HEK293 (cell line): ENCODE measurements around the gene MORF4L1.

Experiments used
- CTCF ChIA-PET: fragments of 350-600 bp; formaldehyde crosslinking; extraction: SDS; loops from one replicate; lab custom pipeline; 2021; ENCODE audit warnings: antibody characterized with exemption; lab: Yijun Ruan, JAX
- POLR2A ChIA-PET: fragments of 300-600 bp; formaldehyde crosslinking; extraction: SDS; loops from one replicate; lab custom pipeline; 2020; ENCODE audit warnings: antibody characterized with exemption, inconsistent platforms; lab: Yijun Ruan, JAX
- H3K27ac ChIP-seq: fragments of 200-500 bp; sonication (Bioruptor generic); 2 replicates; pipeline ENCODE4 v1.5.1; 2014; ENCODE audit warnings: low read depth, low read length, control low read depth, inconsistent platforms; ENCODE audit errors: extremely low read depth
- H3K36me3 ChIP-seq, 2 experiments: fragments of 200-500 bp in 1 of 2; sonication (Bioruptor generic) in 1 of 2; 1 replicate in 1 of 2; 2 replicates in 1 of 2; pipeline ENCODE4 v1.5.1; 2014 to 2017; ENCODE audit warnings: inconsistent platforms in 2 of 2, low read length in 2 of 2; ENCODE audit not compliant: control insufficient read depth in 2 of 2, insufficient read depth in 1 of 2
- H3K4me1 ChIP-seq: fragments of 200-500 bp; sonication (Bioruptor generic); 2 replicates; pipeline ENCODE4 v1.5.1; 2014; ENCODE audit warnings: mild to moderate bottlenecking, low read length, inconsistent platforms; ENCODE audit not compliant: control insufficient read depth, insufficient read depth
- H3K4me3 ChIP-seq: 2 replicates; pipeline ENCODE4 v1.5.1; 2011; ENCODE audit warnings: low read depth, mild to moderate bottlenecking, control low read depth, low read length, moderate library complexity
- H3K9me3 ChIP-seq: fragments of 200-500 bp; sonication (Bioruptor generic); 2 replicates; pipeline ENCODE4 v1.5.1; 2014; ENCODE audit warnings: low read depth, low read length, inconsistent platforms; ENCODE audit not compliant: control insufficient read depth, insufficient read depth
- EGR2 ChIP-seq: fragments of 450-650 bp; formaldehyde crosslinking; IDR thresholded peaks from 2 replicates; pipeline ENCODE4 v1.5.1; 2016; ENCODE audit warnings: low read depth, missing biosample characterization, missing genetic modification characterization
- GFI1B ChIP-seq: fragments of 450-650 bp; formaldehyde crosslinking; IDR thresholded peaks from 2 replicates; pipeline ENCODE4 v1.5.1; 2016; ENCODE audit warnings: missing biosample characterization, missing genetic modification characterization
- GLI4 ChIP-seq: fragments of 450-650 bp; formaldehyde crosslinking; IDR thresholded peaks from 2 replicates; pipeline ENCODE4 v1.5.1; 2016; ENCODE audit warnings: missing biosample characterization, missing genetic modification characterization
- GLIS2 ChIP-seq: fragments of 450-650 bp; formaldehyde crosslinking; IDR thresholded peaks from 2 replicates; pipeline ENCODE4 v1.5.1; 2016; ENCODE audit warnings: missing biosample characterization, missing genetic modification characterization
- KLF1 ChIP-seq: fragments of 450-650 bp; formaldehyde crosslinking; IDR thresholded peaks from 2 replicates; pipeline ENCODE4 v1.5.1; 2016; ENCODE audit warnings: missing biosample characterization, missing genetic modification characterization
- PATZ1 ChIP-seq: fragments of 450-650 bp; formaldehyde crosslinking; IDR thresholded peaks from 2 replicates; pipeline ENCODE4 v1.5.1; 2016; ENCODE audit warnings: missing biosample characterization, missing genetic modification characterization
- SETDB1 ChIP-seq: IDR thresholded peaks from one replicate; pipeline ENCODE4 v1.6.1; 2017; ENCODE audit warnings: mild to moderate bottlenecking, low read length, moderate library complexity, mixed read lengths; ENCODE audit not compliant: insufficient read length
- SP3 ChIP-seq: fragments of 450-650 bp; formaldehyde crosslinking; IDR thresholded peaks from 2 replicates; pipeline ENCODE4 v1.5.1; 2016; ENCODE audit warnings: missing biosample characterization, missing genetic modification characterization
- ZBTB11 ChIP-seq: fragments of 450-650 bp; formaldehyde crosslinking; conservative IDR thresholded peaks from 2 replicates; pipeline ENCODE4 v1.5.1; 2016; ENCODE audit warnings: low read depth, missing biosample characterization, missing genetic modification characterization
- ZBTB48 ChIP-seq: fragments of 450-650 bp; formaldehyde crosslinking; IDR thresholded peaks from 2 replicates; pipeline ENCODE4 v1.5.1; 2016; ENCODE audit warnings: missing biosample characterization, missing genetic modification characterization
- ZBTB6 ChIP-seq: fragments of 450-650 bp; formaldehyde crosslinking; IDR thresholded peaks from 2 replicates; pipeline ENCODE4 v1.5.1; 2017; ENCODE audit warnings: missing biosample characterization, missing genetic modification characterization
- ZEB2 ChIP-seq: fragments of 450-650 bp; formaldehyde crosslinking; IDR thresholded peaks from 2 replicates; pipeline ENCODE4 v1.5.1; 2016; ENCODE audit warnings: missing biosample characterization, missing genetic modification characterization
- ZNF175 ChIP-seq: fragments of 450-650 bp; formaldehyde crosslinking; IDR thresholded peaks from 2 replicates; pipeline ENCODE4 v1.5.1; 2016; ENCODE audit warnings: missing biosample characterization, missing genetic modification characterization
- ZNF335 ChIP-seq: fragments of 450-650 bp; formaldehyde crosslinking; conservative IDR thresholded peaks from 2 replicates; pipeline ENCODE4 v1.5.1; 2016; ENCODE audit warnings: missing biosample characterization, missing genetic modification characterization
- ZNF341 ChIP-seq: fragments of 450-650 bp; formaldehyde crosslinking; IDR thresholded peaks from 2 replicates; pipeline ENCODE4; 2016; ENCODE audit warnings: low read depth, missing biosample characterization, missing genetic modification characterization
- ZNF37A ChIP-seq: fragments of 450-650 bp; IDR thresholded peaks from 2 replicates; pipeline ENCODE4 v1.5.1; 2018; ENCODE audit warnings: missing biosample characterization, missing genetic modification characterization
- ZNF398 ChIP-seq: fragments of 450-650 bp; formaldehyde crosslinking; IDR thresholded peaks from 2 replicates; pipeline ENCODE4 v1.5.1; 2017; ENCODE audit warnings: missing biosample characterization, missing genetic modification characterization
- ZNF529 ChIP-seq: fragments of 450-650 bp; formaldehyde crosslinking; IDR thresholded peaks from 2 replicates; pipeline ENCODE4 v1.5.1; 2017; ENCODE audit warnings: missing genetic modification characterization, missing biosample characterization; ENCODE audit not compliant: insufficient replicate concordance
- ZNF548 ChIP-seq: fragments of 450-650 bp; formaldehyde crosslinking; IDR thresholded peaks from 2 replicates; pipeline ENCODE4 v1.5.1; 2016; ENCODE audit warnings: missing biosample characterization, missing genetic modification characterization
- ZNF561 ChIP-seq: fragments of 450-650 bp; IDR thresholded peaks from 2 replicates; pipeline ENCODE4 v1.5.1; 2018; ENCODE audit warnings: missing biosample characterization, missing genetic modification characterization, borderline replicate concordance
- ZNF600 ChIP-seq: fragments of 450-650 bp; formaldehyde crosslinking; IDR thresholded peaks from 2 replicates; pipeline ENCODE4 v1.5.1; 2016; ENCODE audit warnings: missing biosample characterization, missing genetic modification characterization
- ZNF610 ChIP-seq: fragments of 450-650 bp; formaldehyde crosslinking; IDR thresholded peaks from 2 replicates; pipeline ENCODE4 v1.5.1; 2016; ENCODE audit warnings: missing biosample characterization, missing genetic modification characterization, borderline replicate concordance
- ZNF639 ChIP-seq: fragments of 450-650 bp; formaldehyde crosslinking; IDR thresholded peaks from 2 replicates; pipeline ENCODE4 v1.5.1; 2016; ENCODE audit warnings: missing biosample characterization, missing genetic modification characterization
- ZNF660 ChIP-seq: fragments of 450-650 bp; IDR thresholded peaks from 2 replicates; pipeline ENCODE4 v1.5.1; 2018; ENCODE audit warnings: missing biosample characterization, mild to moderate bottlenecking, missing genetic modification characterization
- ZNF785 ChIP-seq: fragments of 450-650 bp; formaldehyde crosslinking; IDR thresholded peaks from 2 replicates; pipeline ENCODE4 v1.5.1; 2016; ENCODE audit warnings: missing biosample characterization, missing genetic modification characterization

MORF4L1 gene

GRCh38 chr15:78944669-78945407 lies 72.1 kb downstream of the MORF4L1 start, which contains the start of gene CTSH (continued):
- TF ChIP-seq PATZ1 (tag by site-specific recombination) (0 out of 2 replicates have a peak, but pooled peaks have one; percentile 43), SP3 (peak; percentile 57; the same call in 1 of the 2 replicates), ZBTB48 (peak; percentile 72), KLF1 (tag by site-specific recombination) (no peak), EGR2 (tag by site-specific recombination) (peak; percentile 34), ZNF660 (tag by site-specific recombination) (0 out of 2 replicates have a peak, but pooled peaks have one; percentile 28), ZNF600 (0 out of 2 replicates have a peak, but pooled peaks have one; percentile 20), ZNF785 (tag by site-specific recombination) (0 out of 2 replicates have a peak, but pooled peaks have one; percentile 21), ZNF341 (tag by site-specific recombination) (peak; percentile 86), ZBTB6 (tag by site-specific recombination) (no peak), GLIS2 (tag by site-specific recombination) (peak; percentile 73), ZNF610 (tag by site-specific recombination) (peak; percentile 91; the same call in 1 of the 2 replicates), GFI1B (tag by site-specific recombination) (no peak), ZNF561 (0 out of 2 replicates have a peak, but pooled peaks have one; percentile 72), ZNF398 (peak; percentile 34; the same call in 1 of the 2 replicates), ZNF529 (tag by site-specific recombination) (no peak), ZNF175 (tag by site-specific recombination) (no peak), ZNF37A (tag by site-specific recombination) (no peak), ZNF548 (tag by site-specific recombination) (no peak), ZNF639 (tag by site-specific recombination) (no peak), ZNF335 (tag by site-specific recombination) (peak; percentile 32; the same call in 1 of the 2 replicates)
- TF ChIP-seq, all 188 proteins: peak for 22

- Histone ChIP-seq H3K27ac (no peak overlapping the region), H3K36me3 (no peaks in the 10 kb centered on the region), H3K4me1 (0 out of 2 replicates have a peak, but pooled peaks cover 2% of the 10 kb centered on the region), H3K9me3 (no peaks in the 10 kb centered on the region), H3K4me3 (no peak overlapping the region)
- CTCF ChIA-PET, result interaction anchor here (0.6 to 2.3 kb wide), 6 partner anchors 33 to 323 kb away, joined by 3 to 9 read pairs (median 4); no protein-coding TSS in a partner anchor
- TF ChIP-seq SETDB1, result no peak
- no peak for TF ChIP-seq ZBTB11 (tag by site-specific recombination)
- TF ChIP-seq GLI4 (tag by site-specific recombination), result no peak
- TF ChIP-seq ZEB2 (tag by site-specific recombination), result no peak
- no peak for TF ChIP-seq ZNF341 (tag by site-specific recombination)
- POLR2A ChIA-PET, result no interaction called here
Measured at GRCh38 chr15:78946493-78946892, 73.8 kb downstream of the MORF4L1 start.
